Measurements from ENCODE around the gene SOX30. TPM values are rescaled to one million over a fixed set of nuclear protein-coding genes. Genes with fewer than 3 reads are reported as not detected.

Gene SOX30
- 0.03 to 0.13 TPM (median 0.05 TPM) in 3 of 5 replicates, not detected in the others for total RNA-seq (2022; extraction: Qiagen RNA extraction)

DNA sequence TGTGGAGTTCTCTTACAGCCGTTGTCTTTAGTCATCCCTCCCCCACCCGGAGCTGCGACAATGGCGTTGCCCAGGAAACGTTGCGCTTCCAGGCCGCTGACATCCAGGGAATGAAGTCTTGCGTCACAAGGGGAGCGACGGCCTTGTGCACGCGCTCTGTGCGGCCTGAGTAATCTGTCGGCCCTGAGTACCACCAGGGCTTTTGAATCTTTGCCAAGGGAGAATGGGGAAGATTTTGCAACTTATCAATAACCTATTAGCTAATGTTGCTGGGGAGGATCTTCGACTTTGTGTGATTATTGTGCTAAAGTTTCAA is at the start of gene SOX30:
TSS of gene SOX30 (minus strand) at position 62 of the 316 bp plus-strand sequence. CDS start 360 bp downstream, outside the sequence.

DNA sequence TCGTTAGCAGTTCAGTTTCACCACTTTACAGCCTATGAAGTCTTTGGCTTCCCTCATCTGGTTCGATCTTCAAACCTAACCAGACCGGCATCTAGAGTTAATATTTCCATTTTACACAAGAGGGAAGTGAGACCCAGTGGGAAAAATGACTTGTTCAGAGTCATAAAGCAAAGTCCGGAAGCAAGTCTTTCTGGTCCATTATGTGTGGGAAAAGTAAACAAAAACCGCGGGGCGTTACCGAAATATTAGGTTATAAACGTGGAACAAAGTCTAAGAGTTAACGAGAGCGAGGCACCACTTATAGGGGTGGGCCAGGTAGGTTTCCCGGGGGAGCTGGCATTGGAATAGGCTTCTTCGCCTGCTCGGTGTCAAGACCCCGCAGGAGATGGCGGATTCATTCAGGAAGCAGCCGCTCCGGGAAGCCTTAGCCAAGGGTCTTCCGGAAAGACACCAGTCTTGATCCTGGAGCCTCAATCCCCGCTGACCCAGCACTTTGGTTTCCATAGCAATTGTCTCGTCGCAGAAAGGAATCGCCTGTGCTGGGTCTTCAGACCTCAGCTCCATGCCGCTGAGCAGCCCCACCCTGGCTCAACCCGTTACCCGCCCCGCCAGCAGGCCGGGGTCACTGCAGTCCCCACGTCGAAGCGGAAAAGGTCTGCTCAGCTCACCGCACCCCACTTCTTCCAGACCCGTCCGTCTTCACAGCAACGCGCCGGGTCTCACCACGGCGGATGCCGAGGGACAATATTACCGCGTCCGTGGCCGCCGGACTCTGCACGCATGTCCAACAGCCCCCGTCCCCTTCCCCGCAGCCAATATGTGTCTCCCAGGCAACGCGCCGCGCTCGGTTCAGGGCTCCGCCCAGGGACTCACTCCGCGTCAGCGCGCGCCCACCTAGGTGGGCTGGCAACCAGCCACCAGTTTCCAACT is 18.7 kb upstream of the SOX30 start, which contains the start of gene C5orf52:
TSS of gene C5orf52 (plus strand) at position 872 of the 930 bp plus-strand sequence. CDS start 82 bp downstream, outside the sequence.

Other genes with a start within 250 kb of the SOX30 start
- 9.8 to 14.0 TPM (median 11.7 TPM) in 5 replicates for gene NIPAL4, start 192.2 kb downstream of the SOX30 start, total RNA-seq (2022; extraction: Qiagen RNA extraction)
- 11.4 to 18.4 TPM (median 14.3 TPM) in 5 replicates for gene ADAM19, start 76.7 kb downstream of the SOX30 start, total RNA-seq (2022; extraction: Qiagen RNA extraction)
- gene C5orf52, start 19.1 kb upstream of the SOX30 start, total RNA-seq (2022; extraction: Qiagen RNA extraction): not detected in 5 replicates
- 25.7 to 37.1 TPM (median 27.2 TPM) in 5 replicates for gene THG1L, start 79.0 kb upstream of the SOX30 start, total RNA-seq (2022; extraction: Qiagen RNA extraction)
- gene LSM11, start 91.3 kb upstream of the SOX30 start, total RNA-seq (2022; extraction: Qiagen RNA extraction): 2.5 to 3.2 TPM (median 2.6 TPM) in 5 replicates
- 71.3 to 84.9 TPM (median 81.1 TPM) in 5 replicates for gene CLINT1, start 206.7 kb upstream of the SOX30 start, total RNA-seq (2022; extraction: Qiagen RNA extraction)